GM15510 (cell line): ENCODE results near the gene ARF6.
A peak's percentile ranks its signal among the peaks of the same experiment; 100 is the strongest.

Experiments used
- POLR2A ChIP-seq: IDR thresholded peaks from 3 replicates; pipeline ENCODE4 v1.6.1; 2011; ENCODE audit warnings: borderline replicate concordance; ENCODE audit not compliant: insufficient read length; ENCODE audit errors: extremely low read depth

ARF6 gene

GRCh38 chr14:49867831-49868719 is 24.8 kb upstream of the ARF6 start:
- peak; percentile 87 for TF ChIP-seq POLR2A

DNA sequence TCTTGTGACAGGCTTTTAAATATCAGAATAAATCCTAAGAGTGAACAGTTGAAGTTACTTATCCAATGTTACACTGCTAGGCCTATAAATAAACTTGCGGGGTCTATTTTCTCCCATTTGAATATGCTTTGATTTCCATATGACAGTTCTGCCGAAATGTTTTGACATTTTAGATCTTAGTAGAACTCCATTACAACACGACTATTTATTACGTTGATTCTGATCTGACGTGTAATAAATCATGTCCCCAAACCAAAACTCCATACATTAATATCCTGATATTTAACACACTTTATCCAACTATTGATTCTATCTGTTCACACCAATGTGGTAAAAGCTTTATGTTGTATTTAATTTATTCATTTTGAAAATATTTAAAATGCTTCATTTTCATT is 24.2 kb upstream of the ARF6 start:
- no peak for TF ChIP-seq POLR2A

GRCh38 chr14:49870908-49871307 is 22.0 kb upstream of the ARF6 start:
- no peak for TF ChIP-seq POLR2A

- TF ChIP-seq POLR2A: no peak
These were observed 17.2 kb upstream of the ARF6 start for GRCh38 chr14:49875640-49876198.

- TF ChIP-seq POLR2A: no peak
These were observed 16.2 kb upstream of the ARF6 start for GRCh38 chr14:49876563-49877127.

DNA sequence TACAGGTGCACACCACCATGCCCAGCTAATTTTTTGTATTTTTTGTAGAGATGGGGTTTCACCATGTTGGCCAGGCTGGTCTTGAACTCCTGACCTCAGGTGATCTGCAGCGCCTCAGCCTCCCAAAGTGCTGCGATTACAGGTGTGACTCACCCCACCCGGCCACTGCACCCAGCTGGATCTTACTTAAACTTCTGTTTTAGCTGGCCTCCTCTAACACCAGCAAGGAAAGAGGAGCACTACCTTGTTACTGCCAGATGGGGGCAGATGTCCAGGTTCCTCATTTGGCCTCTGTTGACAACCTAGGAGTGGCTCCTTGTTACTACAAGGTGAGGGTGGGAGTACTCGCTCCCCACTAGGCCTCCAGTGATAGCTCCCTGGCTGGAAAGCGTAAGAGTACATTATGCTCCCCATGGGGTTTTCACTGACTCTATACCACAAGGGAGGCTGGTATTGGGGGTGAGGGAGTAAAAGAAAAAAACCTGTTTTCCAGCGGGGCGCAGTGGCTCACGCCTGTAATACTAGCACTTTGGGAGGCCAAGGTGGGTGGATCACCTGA is 13.2 kb upstream of the ARF6 start:
- TF ChIP-seq POLR2A: no peak

GRCh38 chr14:49880267-49881064 is 12.4 kb upstream of the ARF6 start:
- no peak for TF ChIP-seq POLR2A

- TF ChIP-seq POLR2A: no peak
These were observed 11.4 kb upstream of the ARF6 start for GRCh38 chr14:49881350-49882001.

DNA sequence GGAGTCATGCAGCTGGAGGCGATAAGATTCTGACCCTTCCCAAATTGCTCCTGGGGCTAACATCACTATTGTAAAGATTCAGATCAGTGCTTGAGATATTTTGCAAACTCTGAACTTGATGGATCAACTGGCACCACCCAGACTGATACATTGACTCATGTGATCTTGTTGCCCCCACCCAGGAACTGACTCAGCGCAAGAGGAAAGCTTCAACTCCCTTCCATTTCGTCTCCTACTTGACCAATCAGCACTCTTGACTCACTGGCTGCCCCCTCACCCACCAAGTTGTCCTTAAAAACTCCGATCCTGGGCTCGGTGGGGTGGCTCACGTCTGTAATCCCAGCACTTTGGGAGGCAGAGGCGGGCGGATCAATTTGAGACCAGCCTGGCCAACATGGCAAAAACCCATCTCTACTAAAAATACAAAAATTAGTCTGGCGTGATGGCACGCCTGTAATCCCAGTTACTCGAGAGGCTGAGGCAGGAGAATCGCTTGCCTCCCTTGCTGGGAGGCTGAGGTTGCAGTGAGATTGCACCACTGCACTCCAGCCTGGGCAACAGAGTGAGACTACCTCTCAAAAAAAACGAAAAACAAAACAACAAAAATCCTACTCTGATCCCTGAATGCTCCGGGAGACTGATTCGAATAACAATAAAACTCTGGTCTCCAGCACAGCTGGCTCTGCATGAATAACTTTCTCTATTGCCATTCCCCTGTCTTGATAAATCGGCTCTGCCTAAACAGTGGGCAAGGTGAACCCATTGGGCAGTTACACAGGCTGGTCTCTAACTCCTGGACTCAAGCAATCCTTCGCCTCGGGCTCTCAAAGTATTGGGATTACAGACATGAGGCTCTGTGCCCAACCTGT is 9.8 kb upstream of the ARF6 start:
- TF ChIP-seq POLR2A: no peak

DNA sequence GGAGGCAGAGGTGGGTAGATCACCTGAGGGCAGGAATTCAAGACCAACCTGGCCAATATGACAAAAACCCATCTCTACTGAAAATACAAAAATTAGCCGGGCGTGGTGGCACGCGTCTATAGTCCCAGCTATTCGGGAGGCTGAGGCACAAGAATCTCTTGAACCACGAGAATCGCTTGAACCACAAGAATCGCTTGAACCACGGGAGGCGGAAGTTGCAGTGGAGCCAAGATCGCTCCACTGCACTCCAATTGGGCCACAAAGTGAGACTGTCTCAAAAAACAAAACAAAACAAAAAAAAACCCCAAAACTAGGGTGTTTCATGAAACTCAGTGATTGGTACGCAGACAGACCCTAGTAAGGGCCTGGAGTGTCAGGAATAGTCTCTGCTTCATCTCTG is 6.4 kb upstream of the ARF6 start:
- TF ChIP-seq POLR2A: no peak

GRCh38 chr14:49888293-49888692 is 4.6 kb upstream of the ARF6 start:
- no peak for TF ChIP-seq POLR2A

DNA sequence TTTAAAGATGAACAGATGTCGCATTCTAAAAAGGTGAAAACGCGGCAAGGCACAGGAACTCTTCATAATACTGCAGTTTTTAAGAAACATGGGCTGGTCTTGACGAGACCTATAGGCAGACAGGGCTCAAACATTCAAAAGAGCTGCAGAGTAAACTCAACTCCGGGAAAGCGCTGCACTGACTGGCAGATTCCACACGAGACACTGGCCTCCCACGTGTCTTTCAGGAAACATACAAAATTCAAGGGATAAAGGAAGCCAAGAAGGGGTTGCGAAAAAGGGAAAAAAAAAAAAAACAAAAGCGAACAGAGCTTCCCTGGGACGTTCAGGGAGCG is 614 bp upstream of the ARF6 start:
- TF ChIP-seq POLR2A: no peak
